Hematopoietic multipotent progenitor cell treated with erythropoietin and hydrocortisone succinate and interleukin-3 and kit ligand, for 6 days (in vitro differentiated cells): ENCODE measurements around the gene SIX6.
"Not testable (repeated sequence)": the region's sequence is repeated elsewhere in the genome, so short reads cannot be mapped to it uniquely, and the experiment has no call there.

Experiments used
- DNase-seq: peaks from one replicate; pipeline ENCODE4 v3.0.0-alpha.2; 2015

The SIX6 gene

DNA sequence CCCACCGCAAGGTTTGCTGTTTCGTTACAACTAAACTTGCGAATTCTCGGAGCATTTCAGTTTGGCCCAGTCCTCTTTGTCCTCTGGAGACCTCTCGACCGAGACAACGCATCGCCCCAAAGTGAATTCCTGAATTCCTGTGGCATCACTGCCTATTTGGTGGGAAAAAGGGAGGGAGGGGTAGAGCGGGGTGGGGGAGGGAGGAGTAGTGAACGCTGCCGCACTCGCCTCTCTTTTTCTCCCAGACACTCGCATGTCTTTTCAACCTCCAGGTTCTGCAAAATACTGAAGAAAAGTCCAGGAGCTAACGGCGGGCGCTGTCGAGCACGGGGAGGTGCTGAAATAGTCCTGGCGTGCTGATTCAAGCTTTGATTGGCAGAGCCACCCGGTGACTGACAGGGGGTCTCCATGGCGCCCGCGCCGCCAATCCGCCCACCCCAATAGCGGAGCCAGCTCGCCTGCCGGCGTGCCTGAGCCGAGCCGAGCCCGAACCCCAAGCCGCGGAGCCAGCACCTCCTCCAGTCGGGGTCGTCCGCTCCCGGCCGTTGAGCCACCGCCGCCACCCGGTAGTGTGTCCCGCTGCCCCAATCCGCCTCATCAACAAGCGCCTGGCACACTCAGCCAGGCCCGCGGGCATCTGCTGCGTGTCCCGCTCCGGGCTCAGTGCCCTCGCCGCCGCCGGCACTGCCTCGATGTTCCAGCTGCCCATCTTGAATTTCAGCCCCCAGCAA is at the start of gene SIX6:
Gene SIX6, plus strand, starts transcription at position 440 of the 731 bp plus-strand sequence. Its CDS starts 253 bp downstream, at position 693.
- no peak for DNase-seq

GRCh38 chr14:60480248-60480647 is 28.7 kb upstream of the SIX6 start:
- DNase-seq = not testable (repeated sequence)

DNA sequence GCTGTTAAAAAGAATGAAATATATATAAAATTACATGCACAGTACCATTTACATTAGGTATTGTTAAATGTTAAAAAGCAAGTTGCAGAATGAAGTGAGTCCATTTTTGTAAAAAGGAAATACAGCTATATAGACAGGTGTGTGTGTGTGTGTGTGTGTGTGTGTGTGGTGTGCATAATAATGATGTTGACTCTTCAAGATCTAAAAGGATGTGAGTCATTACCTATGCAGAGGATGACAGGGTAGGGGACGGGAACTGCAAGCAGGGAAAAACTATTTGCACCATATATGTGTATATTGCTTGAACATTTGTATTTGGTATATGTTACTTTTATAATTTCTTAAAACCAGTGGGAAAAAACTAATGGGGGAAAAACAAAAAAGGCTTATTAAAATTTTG is 26.2 kb upstream of the SIX6 start:
- DNase-seq = no peak

GRCh38 chr14:60485057-60485597 is 23.8 kb upstream of the SIX6 start:
- DNase-seq = no peak

DNA sequence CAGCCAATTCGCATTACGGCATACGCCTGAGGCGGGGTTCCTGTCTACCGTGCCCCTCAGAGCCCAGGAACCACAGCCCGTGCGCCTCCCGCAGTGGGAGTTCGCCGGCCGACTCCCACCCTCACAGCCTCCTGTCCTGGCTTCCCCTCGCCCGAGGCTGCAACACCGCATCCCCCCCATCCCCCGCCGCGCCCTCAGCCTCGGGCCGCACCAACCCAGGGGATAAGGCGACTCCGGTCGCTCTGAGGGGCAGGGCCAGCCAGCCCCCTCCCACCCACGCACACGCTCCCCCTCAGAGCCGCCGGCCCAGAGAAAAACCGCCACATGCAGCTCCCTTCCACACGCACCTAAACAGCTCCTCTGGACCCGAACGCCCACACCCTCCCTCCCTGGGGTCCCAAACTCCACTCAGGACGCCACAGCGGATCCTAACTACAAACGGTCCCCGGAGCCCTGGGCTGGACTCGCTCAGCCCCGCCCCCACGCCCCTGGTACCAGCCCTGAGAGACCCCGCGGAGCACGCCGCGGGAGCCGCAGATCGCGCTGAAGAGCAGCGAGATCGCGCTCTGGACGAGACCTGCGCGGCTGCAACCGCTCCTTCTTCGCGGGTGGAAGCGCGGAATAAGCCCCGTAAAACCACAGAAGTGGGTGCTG is 23.2 kb upstream of the SIX6 start, which contains the start of gene C14orf39:
Gene C14orf39, minus strand, starts transcription at position 466 of the 654 bp plus-strand sequence. CDS start 985 bp downstream, outside the sequence.
- peak; percentile 27 for DNase-seq

- DNase-seq = no peak
These were observed 21.7 kb upstream of the SIX6 start for GRCh38 chr14:60487211-60487610.

- no peak for DNase-seq
These were observed 20.8 kb upstream of the SIX6 start for GRCh38 chr14:60488175-60488574.

GRCh38 chr14:60490270-60490669 is 18.7 kb upstream of the SIX6 start:
- DNase-seq = no peak

DNA sequence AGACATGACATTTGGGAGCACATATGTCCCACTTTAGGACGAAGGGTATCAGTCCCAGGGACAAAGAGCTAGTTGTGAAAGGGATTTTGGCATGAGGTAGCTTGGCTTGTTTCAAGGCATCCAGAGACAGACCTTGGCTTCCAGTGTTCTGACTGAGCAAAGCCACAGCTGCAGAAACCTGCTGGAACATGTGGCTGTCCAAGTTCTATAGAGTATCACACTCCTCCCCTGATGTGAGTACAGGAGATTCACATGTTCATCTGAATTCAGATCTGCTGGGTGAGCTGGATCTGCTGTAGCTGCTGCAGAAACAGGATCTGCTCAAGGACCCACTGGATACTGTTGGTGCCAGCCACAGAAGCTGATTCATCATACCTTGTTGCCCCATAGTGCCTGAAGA is 13.0 kb upstream of the SIX6 start:
- DNase-seq = no peak

- no peak for DNase-seq
These were observed 6.4 kb upstream of the SIX6 start for GRCh38 chr14:60502541-60502940.

DNA sequence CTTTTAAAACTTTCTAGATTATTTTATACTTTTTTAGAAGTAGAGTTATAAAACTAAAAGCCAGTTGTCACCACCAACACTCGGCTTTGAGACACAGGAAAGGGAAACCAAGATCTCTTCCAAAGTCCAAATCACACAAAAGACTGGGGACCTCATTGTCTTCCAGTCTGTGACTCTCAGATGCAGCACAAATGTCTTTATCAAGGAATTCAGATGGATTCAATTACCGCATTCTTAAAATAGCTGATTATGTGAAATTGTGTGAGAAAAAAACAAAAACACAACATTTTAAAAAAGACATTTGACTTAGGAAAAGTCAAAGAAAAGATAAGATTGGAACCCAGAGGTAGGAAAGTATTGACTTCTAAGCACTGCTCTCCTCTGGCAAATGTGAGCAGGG is 3.5 kb upstream of the SIX6 start:
- DNase-seq = no peak

DNA sequence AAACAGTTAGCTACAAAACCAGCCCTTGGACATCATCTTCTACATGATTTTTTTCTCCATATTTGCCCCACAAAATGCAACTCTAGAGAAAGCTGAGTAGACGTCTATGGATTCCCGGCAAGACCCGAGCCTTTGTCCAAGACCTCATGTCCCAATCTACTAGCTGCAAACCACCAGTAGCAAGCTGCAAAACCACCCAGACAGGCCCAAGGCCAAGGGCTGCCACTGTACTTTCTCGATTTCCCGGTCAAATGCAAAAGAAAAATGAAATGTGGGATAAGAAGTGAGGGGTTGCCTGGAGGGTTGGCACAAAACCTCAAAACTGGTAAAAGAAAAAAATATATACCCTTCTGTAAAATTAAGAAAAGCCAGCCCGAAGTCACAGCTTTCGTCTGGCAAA is 2.9 kb upstream of the SIX6 start:
- no peak for DNase-seq

DNA sequence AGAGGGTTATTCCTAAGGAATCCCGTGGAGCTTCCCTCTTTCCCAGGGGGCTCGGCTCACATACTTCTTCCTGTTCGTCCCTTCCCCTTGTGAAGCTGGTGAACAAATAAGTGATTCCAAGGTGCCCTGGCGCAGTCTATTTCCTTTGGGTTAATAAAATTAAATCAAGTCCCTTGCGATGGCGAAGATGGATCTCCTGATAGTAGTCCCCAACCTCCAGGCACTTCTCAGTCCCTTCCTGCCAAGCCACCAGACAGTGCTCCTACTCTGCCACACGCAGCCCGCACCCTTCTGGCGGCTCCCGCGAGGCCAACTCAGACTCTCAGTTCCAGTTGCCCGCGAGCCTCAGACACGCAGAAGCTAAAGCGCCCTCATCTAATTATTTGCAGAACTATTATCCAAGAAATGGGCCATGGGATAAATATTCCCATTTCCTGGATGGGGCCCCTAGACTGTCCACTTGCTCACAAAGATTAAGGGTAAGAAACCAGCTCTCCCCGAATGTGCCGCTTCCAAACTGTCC is 2.4 kb upstream of the SIX6 start:
- DNase-seq = no peak

GRCh38 chr14:60506985-60507829 is 1.7 kb upstream of the SIX6 start:
- no peak for DNase-seq

DNA sequence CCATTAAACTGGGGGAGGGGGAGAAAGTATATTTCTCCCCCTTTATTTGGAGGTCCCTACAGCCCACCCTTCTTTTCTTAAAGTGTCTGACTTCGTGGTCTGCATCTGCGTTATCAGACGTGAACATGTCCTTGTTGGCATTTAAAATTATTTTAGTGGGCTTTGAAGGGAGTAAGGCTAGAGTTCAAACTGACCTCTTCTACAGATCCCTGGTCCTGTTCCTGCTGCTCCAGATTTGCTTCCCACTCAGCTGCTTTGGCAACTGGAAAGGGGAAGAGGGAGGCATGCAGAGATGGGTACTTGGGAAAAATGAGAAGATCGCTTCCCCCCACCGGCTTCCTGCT is 611 bp upstream of the SIX6 start:
- no peak for DNase-seq

DNA sequence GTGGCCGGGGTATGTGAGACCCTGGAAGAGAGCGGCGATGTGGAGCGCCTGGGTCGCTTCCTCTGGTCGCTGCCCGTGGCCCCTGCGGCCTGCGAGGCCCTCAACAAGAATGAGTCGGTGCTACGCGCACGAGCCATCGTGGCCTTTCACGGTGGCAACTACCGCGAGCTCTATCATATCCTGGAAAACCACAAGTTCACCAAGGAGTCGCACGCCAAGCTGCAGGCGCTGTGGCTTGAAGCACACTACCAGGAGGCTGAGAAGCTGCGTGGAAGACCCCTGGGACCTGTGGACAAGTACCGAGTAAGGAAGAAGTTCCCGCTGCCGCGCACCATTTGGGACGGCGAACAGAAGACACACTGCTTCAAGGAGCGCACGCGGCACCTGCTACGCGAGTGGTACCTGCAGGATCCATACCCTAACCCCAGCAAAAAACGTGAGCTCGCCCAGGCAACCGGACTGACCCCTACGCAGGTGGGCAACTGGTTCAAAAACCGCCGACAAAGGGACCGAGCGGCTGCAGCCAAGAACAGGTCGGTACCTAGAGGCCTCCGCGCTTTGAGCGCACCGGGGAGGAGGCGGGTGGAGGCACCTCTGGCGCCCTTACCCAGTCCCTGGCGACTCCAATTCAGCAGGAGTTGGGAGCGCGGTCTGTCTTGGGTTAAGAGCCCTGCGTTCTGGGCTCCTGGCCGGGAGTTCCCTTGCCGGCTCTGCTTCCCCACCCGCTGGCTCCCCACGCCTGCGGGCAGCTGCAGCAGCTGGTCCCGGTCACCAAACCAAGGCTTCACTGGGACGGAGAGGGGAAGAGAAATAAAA is 700 bp downstream of the SIX6 start:
- DNase-seq = no peak

GRCh38 chr14:60510254-60510950 is 1.5 kb downstream of the SIX6 start:
- DNase-seq = no peak

DNA sequence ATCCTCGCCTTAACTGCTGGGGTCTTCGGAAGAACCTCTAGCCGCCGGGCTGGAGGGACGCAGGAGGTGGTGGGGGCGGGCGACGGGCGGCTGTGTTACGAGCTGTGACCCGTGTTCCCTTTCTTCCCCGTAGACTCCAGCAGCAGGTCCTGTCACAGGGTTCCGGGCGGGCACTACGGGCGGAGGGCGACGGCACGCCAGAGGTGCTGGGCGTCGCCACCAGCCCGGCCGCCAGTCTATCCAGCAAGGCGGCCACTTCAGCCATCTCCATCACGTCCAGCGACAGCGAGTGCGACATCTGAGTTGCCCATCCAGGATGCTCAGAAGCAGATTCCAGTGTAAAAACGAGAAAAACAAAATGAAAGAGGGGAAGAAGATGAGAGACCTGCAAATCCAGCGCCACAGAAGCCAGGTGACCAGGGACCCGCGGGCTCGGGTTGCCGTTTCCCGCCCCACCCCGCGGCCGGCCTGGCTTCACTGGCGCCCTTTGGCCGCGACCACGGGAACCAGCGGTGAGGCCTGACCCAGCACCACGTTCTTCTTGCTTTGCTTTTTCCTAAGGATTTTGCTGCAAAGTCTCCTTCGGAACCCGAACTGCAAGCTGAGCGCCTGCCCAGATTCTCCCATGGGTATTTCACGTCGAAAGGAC is 2.1 kb downstream of the SIX6 start:
- DNase-seq = no peak

GRCh38 chr14:60512126-60512525 is 3.2 kb downstream of the SIX6 start:
- no peak for DNase-seq

DNA sequence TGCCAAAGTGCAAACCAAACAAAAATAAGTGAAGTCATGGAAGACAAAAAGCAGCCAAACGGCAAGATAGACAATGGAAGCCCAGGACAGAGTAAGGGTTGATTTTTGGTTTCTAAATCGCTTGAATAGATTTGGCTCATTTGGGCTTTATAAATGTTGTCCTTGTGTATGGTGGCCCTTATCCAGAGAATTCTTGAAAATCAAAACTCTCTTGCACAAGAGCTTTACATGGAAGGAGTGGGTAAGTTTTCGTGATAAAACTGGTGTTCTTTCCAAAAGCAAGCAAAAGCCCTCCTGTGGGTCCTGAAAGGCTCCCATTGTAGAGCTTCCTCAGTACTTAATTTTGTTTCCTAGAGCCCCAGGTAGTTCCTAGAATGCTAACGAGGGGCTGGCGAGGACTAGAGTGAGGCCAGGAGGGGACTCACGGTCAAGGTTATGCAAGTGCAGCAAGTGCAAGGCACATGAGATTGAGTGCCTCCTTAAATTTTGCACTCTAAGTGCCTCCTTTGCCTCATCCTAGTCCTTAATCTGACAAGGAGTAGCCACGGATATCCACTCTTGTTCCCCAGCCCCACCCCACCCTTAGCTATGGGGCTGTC is 4.1 kb downstream of the SIX6 start:
- DNase-seq = no peak

DNA sequence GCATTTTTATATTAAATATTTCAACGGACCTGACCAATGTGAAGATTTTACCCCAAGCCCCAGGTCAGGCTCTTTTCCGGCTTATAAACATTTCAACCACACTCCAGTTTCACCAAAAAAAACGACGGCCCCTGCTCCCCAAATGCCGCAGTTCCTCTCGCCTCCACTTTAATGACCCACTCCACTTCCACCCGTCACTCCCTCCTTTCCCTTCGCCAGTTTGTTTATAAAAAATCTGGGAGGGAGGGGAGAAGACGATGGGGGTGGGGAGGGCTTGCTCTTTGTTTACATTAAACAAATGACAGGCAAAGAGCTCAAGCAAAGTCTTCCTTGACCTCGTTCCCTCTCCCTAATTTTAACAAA is 5.4 kb downstream of the SIX6 start:
- DNase-seq = no peak
